Heart left ventricle (tissue), 13 donors: ENCODE data around the gene MRPL17.

Experiments used
- CTCF ChIP-seq, 12 donors: fragments of 200-600 bp; sonication (generic) in 4 of 12; IDR thresholded peaks; one replicate each; pipeline versions ENCODE4 v1.5.0 to v1.8.0; 2018 to 2022; ENCODE audit warnings: antibody characterized with exemption in 12 of 12, mild to moderate bottlenecking in 5 of 12
- POLR2A ChIP-seq, 2 donors: fragments of 450-650 bp; IDR thresholded peaks; one replicate each; pipeline ENCODE4 v1.6.1; 2017; ENCODE audit warnings: antibody characterized with exemption in 2 of 2, mild to moderate bottlenecking in 2 of 2, moderate library complexity in 2 of 2
- donor health status: ischemic (EF 13 %, LVEDD 7.1; RV severe dilation, severe dysfunction).
- donor health status: DM: no; HTN: yes; CAD: no.
- donor health status: DM: no; HTN: no; CAD: no.
- donor health status: ischemic (EF 25% LVEDD 6.9; RV normal size, moderate dysfunction).
- donor health status: ischemic (EF 25% LVEDD 5.7; RV mildly dilated, moderate dysfunction).
- donor health status: ischemic (EF 35%, LVEDD 5.7; RV mildly dilated, moderate dysfunction).
- donor health status: nonischemic (EF 11% LVEDD 7.7; RV severe dilation, severe dysfunction).
- donor health status: DM: yes; HTN: yes; CAD: no.
- donor health status: PGD.
- donor health status: ischemic (EF 29% LVEDD 5.4; RV normal size, mild dysfunction).
- donor health status: nonischemic (EF 23%, LVEDD 6.1; RV moderate dilation, normal function).

GRCh38 chr11:6647836-6648235 lies 35.3 kb downstream of the MRPL17 start:
- TF ChIP-seq CTCF (IDR thresholded peaks at IDR 0.05) (no peak), POLR2A (IDR thresholded peaks at IDR 0.05) (no peak)
